Stimulated activated CD4-positive, alpha-beta T cell treated with anti-CD3 and anti-CD28 coated beads, TNF-alpha, amount 100 ng/mL, for 4 hours (primary cell): Measurements from ENCODE around the gene AMOT.

Experiments
- DNase-seq, 3 experiments: peaks; one replicate each; pipeline ENCODE4 v3.0.0-alpha.2; 2020; ENCODE audit warnings: low read depth in 3 of 3

The AMOT gene

GRCh38 chrX:112800971-112801775 is 39.5 kb downstream of the AMOT start:
- no peak for DNase-seq

DNA sequence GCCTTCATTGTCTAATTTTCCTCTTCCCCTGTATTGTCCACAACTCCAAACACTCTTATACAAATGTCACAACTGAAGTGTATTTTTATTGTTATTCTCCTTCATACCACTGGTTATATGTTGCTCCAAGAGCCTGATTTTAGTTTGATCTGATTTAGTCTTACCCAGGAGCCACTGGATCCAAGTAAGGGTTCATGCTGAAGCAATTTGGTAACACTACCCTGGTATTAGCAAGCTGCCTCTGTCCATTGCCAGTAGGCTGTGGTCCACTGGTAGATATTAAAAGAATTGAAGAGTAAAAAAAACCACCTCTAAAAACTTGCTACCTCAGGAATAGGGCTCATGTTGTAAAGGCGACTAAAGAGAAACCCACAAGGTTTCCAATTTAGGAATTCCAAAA is 41.2 kb downstream of the AMOT start:
- DNase-seq = no peak

GRCh38 chrX:112798736-112799135 is 41.9 kb downstream of the AMOT start:
- DNase-seq = no peak

GRCh38 chrX:112789931-112790330 is 50.7 kb downstream of the AMOT start:
- DNase-seq = no peak

GRCh38 chrX:112786076-112786475 is 54.6 kb downstream of the AMOT start:
- DNase-seq = no peak

DNA sequence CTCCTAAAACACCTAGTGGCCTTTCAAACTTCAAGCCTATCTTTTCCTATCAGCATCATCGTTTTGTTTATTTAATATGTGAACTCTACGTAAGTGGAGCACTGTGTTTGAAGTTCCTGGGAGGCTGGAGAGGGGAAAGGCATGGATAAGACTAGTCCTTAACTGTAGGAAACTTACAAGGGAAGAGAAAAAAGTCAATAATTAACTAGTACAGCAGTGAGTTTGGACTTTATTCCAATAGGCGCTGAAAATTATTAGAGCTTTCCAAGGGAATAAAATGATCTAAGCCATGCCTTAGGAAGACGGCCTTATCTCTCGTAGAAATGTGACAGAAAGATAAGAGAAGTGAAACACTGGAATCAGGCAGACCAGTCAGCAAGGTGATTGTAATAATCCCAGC is 55.3 kb downstream of the AMOT start:
- no peak for DNase-seq

DNA sequence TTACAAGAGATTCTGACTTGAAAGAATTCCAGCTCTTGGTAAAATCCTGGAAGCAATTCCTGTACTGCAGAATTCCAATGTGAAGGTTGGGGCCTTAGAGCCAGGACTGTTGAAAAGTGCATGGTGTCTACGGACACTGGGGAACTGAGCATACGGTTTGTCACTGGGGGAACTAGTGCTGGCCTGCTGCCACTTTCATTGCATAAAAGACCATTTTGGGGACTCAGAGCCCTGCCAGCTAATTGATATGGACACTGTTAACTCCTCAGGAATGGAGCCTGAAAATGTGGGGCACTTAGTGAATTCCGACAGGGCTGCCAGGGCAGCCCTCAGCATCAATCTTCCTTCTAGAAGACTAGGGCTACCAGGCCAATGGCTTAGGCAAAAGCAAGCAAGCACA is 55.9 kb downstream of the AMOT start:
- no peak for DNase-seq

DNA sequence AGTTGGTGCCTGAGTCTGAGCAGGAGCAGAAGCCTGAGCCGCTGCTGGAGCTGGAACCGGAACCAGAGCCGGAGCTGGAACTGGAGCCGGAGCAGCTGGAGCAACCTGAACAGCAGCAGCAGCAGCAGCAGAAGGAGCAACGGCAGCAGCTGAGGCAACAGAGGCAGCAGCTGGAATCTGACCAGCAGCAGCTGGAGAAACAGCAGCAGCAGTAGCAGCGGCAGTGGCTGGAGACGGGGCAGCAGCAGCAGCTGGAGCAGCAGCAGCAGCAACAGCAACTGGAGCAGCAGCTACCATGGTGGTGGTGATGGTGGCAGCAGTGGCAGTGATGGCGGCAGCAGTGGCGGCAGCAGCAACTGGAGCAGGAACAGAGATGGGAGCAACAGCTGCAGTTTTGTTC is 61.5 kb downstream of the AMOT start:
- DNase-seq = no peak

DNA sequence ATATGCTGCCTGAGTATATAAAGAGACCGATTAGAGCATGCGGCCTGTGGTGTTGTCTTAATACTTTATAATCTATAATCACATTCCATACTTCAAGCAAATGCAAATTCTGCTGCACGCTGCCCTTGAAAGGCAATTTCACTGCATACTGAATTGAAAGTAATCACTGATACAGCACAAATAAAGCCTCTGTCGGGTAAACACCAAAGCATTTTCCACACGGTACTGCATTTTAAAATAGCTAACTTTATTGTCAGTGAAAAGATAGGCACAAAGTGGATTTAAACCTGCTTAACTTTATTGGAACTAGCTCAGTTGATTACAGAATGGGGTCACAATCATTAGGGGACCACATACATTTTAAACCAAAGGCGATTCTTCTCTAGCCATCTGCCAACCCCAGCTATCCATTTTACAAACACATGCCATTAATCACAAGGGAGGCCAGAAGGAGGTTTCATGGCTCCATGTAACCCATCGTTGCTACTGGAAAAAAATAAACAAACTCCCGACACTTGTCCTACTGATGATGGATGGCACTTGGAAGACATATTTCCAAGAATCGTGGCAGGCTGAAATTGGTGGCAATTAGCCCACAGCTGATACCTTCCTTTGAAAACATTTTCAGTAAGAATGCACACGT is 65.9 kb downstream of the AMOT start:
- DNase-seq = no peak

DNA sequence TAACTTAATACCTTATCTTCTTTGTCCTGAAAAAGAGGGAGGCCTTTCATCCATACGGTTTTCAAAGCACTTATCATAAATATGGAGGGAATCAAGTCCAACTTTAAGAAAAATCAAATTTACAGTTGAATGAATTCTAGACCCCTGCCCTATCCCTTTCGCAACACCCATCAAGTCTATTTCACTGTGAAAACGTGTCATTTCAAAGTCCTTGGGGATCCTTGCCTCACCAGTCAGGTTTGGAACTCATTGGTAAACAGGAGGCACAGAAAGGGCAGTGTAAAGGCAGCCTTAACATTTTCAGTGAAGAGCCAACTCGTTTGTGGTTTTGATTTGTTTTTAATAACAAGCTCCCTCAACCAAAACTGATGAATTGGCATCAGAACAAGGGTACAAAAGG is 66.5 kb downstream of the AMOT start:
- no peak for DNase-seq

DNA sequence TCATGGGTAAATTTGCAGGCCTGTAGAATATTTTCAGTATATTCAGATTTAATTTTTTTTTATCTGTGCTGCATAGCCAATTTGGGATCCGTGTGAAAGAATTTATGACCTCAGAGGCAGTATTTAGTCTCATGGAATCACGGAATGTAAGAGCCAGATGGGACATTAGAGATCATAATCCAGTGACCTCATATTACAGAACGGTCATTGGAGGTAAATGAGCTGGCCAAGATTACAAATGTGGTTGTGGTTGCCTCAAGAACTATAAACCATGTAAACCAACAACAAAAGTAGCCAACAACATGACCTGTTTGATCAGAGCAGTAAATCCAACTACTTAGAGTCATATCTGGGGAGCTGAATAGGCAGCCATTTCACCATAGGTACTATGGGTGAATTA is 71.6 kb downstream of the AMOT start:
- DNase-seq = no peak

DNA sequence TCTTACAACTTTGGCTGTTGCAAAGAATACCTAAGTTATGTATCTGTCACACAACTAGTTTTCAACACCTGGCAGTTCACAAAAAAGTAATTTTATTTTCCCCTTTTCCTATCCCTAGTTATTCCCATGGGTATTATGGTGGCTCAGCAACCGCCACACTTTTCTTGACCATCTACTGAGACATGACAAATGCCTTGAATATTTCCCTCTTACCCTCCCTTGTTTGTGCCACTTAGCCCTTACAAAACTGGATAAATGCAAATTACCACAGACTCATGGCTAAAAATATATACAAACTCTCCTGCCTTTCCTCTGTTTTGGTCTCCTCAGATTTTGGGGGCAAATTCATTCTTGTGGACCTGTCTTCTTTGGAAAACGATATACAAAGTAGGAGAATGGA is 72.1 kb downstream of the AMOT start:
- no peak for DNase-seq

- DNase-seq = no peak
Measured at GRCh38 chrX:112766774-112767173, 73.9 kb downstream of the AMOT start.

- DNase-seq = no peak
Measured at GRCh38 chrX:112761242-112762207, 79.1 kb downstream of the AMOT start.

DNA sequence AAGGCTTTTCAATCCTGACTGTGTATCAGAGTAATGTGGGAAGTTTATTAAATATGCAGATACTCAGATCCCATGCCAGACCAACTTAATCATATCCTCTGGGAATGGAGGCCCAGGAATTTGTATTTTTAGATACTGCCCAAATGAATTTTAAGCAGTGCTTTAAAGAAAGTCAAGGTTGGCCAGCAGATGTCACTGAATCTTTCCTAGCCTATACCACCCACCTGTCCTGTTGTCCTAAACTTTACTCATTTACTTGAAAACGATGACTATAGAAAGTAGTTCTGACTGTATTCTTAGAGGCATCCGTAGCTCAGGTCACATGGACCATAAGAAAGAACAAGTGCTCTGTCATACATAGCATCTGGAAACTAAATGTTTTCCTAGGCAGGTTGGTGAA is 79.9 kb downstream of the AMOT start:
- DNase-seq = no peak

- no peak for DNase-seq
Measured at GRCh38 chrX:112759966-112760365, 80.7 kb downstream of the AMOT start.

DNA sequence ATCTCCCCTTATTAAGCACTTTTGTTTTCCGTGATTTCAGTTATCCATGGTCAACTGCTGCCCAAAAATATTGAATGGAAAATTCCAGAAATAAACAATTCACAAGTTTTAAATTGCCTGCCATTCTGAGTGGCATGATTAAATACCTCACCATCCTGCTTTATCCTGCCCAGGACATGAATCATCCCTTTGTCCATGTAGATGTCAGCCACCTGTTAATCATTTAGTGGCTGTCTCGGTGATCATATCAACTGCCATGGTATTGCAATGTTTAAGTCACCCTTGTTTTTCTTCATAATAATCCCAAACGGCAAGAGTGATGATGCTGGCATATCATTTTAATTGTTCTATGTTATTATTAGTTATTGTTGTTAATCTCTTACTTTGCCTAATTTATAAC is 81.1 kb downstream of the AMOT start:
- no peak for DNase-seq

DNA sequence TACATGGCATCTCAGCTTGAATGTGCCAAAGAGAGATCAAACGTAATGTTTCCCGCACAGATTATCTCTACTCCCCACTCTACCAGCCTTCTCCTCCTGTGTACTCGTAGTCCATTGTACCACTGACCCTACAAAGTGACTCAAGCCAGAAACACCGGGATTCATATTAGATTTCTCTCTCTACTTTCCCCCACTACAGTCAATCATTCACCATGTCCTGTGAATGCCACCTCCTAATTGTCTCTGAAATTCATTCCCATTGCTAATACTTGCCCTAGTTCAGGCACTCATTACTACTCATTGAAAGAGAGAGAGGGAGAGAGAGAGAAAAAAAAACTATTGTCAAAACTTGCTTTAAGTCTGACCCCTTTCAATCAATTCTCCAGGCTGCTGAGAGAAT is 82.7 kb downstream of the AMOT start:
- DNase-seq = no peak

GRCh38 chrX:112753116-112753515 is 87.5 kb downstream of the AMOT start:
- no peak for DNase-seq

DNA sequence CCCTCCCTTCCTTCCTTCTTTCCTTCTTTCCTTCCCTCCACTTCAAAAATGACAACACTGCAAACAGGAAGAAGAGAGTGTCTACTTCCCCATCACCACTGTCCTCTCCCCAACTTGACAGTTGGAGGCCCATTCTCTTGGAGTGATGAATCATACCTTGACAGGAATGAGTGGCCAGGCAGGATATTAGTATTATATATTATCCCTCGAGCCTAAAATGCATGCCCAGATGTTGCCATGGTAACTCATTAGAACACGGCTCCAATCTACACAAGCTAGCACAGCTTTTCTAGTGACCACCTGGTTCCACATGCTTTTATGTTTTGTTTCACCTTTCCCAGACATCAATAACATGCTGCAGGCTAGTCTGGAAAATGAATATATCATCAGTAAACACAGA is 89.6 kb downstream of the AMOT start:
- no peak for DNase-seq

- DNase-seq = no peak
Measured at GRCh38 chrX:112746812-112747595, 93.6 kb downstream of the AMOT start.
